SK-N-SH treated with all-trans-retinoic acid at 6 μM for 48 hours (cell line): Measurements from ENCODE around the gene SDR42E2.

Experiments used
- ARNTL ChIP-seq: fragments of 450-650 bp; formaldehyde crosslinking; IDR thresholded peaks from 2 replicates; pipeline ENCODE4 v1.5.0; 2020; ENCODE audit warnings: low read depth, mild to moderate bottlenecking, moderate library complexity, borderline replicate concordance
- ESRRG ChIP-seq: fragments of 250-450 bp; sonication (Bioruptor Pico); IDR thresholded peaks from 2 replicates; pipeline ENCODE4 v1.6.1; 2021; ENCODE audit warnings: mild to moderate bottlenecking
- GLIS3 ChIP-seq: fragments of 250-450 bp; sonication (Bioruptor Pico); IDR thresholded peaks from 2 replicates; pipeline ENCODE4 v1.5.0; 2020; ENCODE audit warnings: mild to moderate bottlenecking, moderate library complexity
- PPARA ChIP-seq: fragments of 250-450 bp; sonication (Bioruptor Pico); IDR thresholded peaks from 2 replicates; pipeline ENCODE4 v1.5.0; 2020; ENCODE audit warnings: mild to moderate bottlenecking, borderline replicate concordance
- ZNF565 ChIP-seq: fragments of 450-650 bp; formaldehyde crosslinking; conservative IDR thresholded peaks from 2 replicates; pipeline ENCODE4 v1.5.0; 2020; ENCODE audit warnings: low read depth, mild to moderate bottlenecking, moderate library complexity

DNA sequence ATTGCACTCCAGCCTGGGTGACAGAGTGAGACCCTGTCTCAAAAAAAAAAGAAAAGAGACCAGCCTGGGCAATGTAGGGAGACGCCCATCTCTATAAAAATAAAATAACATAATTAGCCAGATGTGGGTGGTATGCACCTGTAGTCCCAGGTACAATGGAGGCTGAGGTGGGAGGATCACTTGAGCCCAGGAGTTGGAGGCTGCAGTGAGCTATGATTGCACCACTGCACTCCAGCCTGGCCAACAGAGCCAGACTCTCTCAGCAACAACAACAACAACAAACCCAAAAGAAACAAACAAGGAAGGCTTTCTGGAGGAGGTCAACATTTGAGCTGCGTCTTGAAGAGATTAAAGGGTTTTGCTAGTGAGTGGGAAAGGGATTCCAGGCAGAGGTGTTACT is 52.1 kb downstream of the SDR42E2 start:
- TF ChIP-seq ESRRG (CRISPR knock-in tag) = no peak
- no peak for TF ChIP-seq PPARA (CRISPR knock-in tag)
- no peak for TF ChIP-seq ARNTL (CRISPR knock-in tag)
- no peak for TF ChIP-seq ZNF565 (CRISPR knock-in tag)
- no peak for TF ChIP-seq GLIS3 (CRISPR knock-in tag)
